ENCODE data around the gene ZNF638.

The ZNF638 gene

GRCh38 chr2:71477231-71477691 is 145.7 kb downstream of the ZNF638 start:
- Histone ChIP-seq H3K9me3 (ENCODE audit: control insufficient read depth, insufficient read depth, low read length) (no peaks in the 10 kb centered on the region), H3K4me3 (ENCODE audit: low read length) (no peak overlapping the region), H3K27me3 (ENCODE audit: control insufficient read depth, insufficient read depth, low read length) (no peaks in the 10 kb centered on the region), H3K4me1 (ENCODE audit: control insufficient read depth, insufficient read depth, low read length) (no peaks in the 10 kb centered on the region; the same call in 1 of the 2 replicates), H3K27ac (ENCODE audit: low read length) (no peak overlapping the region), H3K36me3 (ENCODE audit: control insufficient read depth, insufficient read depth, low read length) (no peaks in the 10 kb centered on the region)
- WGBS (ENCODE audit: insufficient coverage, insufficient read length), result no CpG with 5 or more reads among the region's 6 CpGs
- DNase-seq (ENCODE audit: low read depth, low spot score), result no peak

DNA sequence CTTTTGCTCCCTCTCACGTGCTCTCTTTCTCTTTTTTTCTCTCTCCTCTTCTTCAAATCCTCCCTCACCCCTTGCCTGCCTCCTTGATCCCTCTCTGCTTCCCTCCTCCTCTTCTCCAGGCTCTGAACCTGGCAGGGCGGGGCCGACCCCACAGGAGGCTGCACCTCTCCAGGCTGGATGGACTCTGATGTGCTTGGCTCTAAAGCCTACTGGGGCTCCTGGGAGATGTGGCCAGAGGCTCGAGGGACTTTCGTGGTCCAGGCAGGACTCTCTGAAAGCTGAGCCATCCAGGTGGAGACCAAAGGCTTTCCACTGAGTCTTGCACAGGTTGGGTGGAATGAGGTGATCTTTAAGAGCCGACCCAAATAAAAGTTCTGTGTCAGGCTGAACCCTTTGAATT is 147.2 kb downstream of the ZNF638 start:
- Histone ChIP-seq H3K36me3 (ENCODE audit: control insufficient read depth, insufficient read depth, low read length) (no peaks in the 10 kb centered on the region), H3K27ac (ENCODE audit: low read length) (no peak overlapping the region), H3K4me1 (ENCODE audit: control insufficient read depth, insufficient read depth, low read length) (peaks cover 2% of the 10 kb centered on the region; the same call in 1 of the 2 replicates), H3K4me3 (ENCODE audit: low read length) (no peak overlapping the region), H3K9me3 (ENCODE audit: control insufficient read depth, insufficient read depth, low read length) (no peaks in the 10 kb centered on the region), H3K27me3 (ENCODE audit: control insufficient read depth, insufficient read depth, low read length) (no peaks in the 10 kb centered on the region)
- no CpG with 5 or more reads among the region's 6 CpGs for WGBS (ENCODE audit: insufficient coverage, insufficient read length)
- no peak for DNase-seq (ENCODE audit: low read depth, low spot score)

GRCh38 chr2:71479261-71479660 is 147.7 kb downstream of the ZNF638 start:
- Histone ChIP-seq H3K36me3 (ENCODE audit: control insufficient read depth, insufficient read depth, low read length) (no peaks in the 10 kb centered on the region), H3K4me3 (ENCODE audit: low read length) (no peak overlapping the region)
- no CpG with 5 or more reads among the region's 5 CpGs for WGBS (ENCODE audit: insufficient coverage, insufficient read length)

GRCh38 chr2:71481111-71481510 is 149.5 kb downstream of the ZNF638 start:
- Histone ChIP-seq H3K4me1 (ENCODE audit: control insufficient read depth, insufficient read depth, low read length) (peaks cover 2% of the 10 kb centered on the region; the same call in 1 of the 2 replicates), H3K27me3 (ENCODE audit: control insufficient read depth, insufficient read depth, low read length) (no peaks in the 10 kb centered on the region), H3K27ac (ENCODE audit: low read length) (no peak overlapping the region), H3K4me3 (ENCODE audit: low read length) (no peak overlapping the region), H3K9me3 (ENCODE audit: control insufficient read depth, insufficient read depth, low read length) (no peaks in the 10 kb centered on the region), H3K36me3 (ENCODE audit: control insufficient read depth, insufficient read depth, low read length) (no peaks in the 10 kb centered on the region)
- DNase-seq (ENCODE audit: low read depth, low spot score), result no peak
- WGBS (ENCODE audit: insufficient coverage, insufficient read length), result no CpG with 5 or more reads among the region's 4 CpGs

More at GRCh38 chr2:71479261-71479660, 147.7 kb downstream of the ZNF638 start:
- H3K9me3 ChIP-seq (ENCODE audit: control insufficient read depth, insufficient read depth, low read length), result no peaks in the 10 kb centered on the region
- H3K27ac ChIP-seq (ENCODE audit: low read length), result no peak overlapping the region
- H3K4me1 ChIP-seq (ENCODE audit: control insufficient read depth, insufficient read depth, low read length), result peaks cover 2% of the 10 kb centered on the region; the same call in 1 of the 2 replicates
- H3K27me3 ChIP-seq (ENCODE audit: control insufficient read depth, insufficient read depth, low read length), result no peaks in the 10 kb centered on the region
- no peak for DNase-seq (ENCODE audit: low read depth, low spot score)

DNA sequence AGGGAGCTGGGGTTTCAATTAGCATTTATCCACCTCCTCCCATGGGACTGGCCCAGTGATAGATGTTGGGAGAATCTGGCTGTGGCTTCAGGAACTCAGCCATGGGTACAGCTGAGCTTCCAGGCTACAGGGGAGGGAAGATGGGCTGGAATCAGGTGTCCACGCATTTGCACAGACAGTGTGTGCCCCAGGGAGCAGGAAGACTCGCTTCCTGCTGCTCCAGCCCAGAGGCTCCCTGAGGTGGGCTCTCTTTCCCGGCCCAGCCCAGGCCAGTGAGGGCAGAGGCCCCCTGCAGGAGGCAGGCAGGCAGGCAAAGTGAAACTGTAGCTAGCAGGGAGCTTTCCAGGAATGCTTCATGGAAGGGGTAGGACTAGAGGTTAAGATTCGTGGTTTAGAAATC is 150.5 kb downstream of the ZNF638 start:
- H3K36me3 ChIP-seq (ENCODE audit: control insufficient read depth, insufficient read depth, low read length), result no peaks in the 10 kb centered on the region

GRCh38 chr2:71483246-71483645 is 151.7 kb downstream of the ZNF638 start:
- DNase-seq (ENCODE audit: low read depth, low spot score), result no peak
- Histone ChIP-seq H3K4me1 (ENCODE audit: control insufficient read depth, insufficient read depth, low read length) (peaks cover 2% of the 10 kb centered on the region; the same call in 1 of the 2 replicates), H3K9me3 (ENCODE audit: control insufficient read depth, insufficient read depth, low read length) (no peaks in the 10 kb centered on the region), H3K27ac (ENCODE audit: low read length) (no peak overlapping the region), H3K27me3 (ENCODE audit: control insufficient read depth, insufficient read depth, low read length) (no peaks in the 10 kb centered on the region), H3K4me3 (ENCODE audit: low read length) (no peak overlapping the region), H3K36me3 (ENCODE audit: control insufficient read depth, insufficient read depth, low read length) (no peaks in the 10 kb centered on the region)
- no CpG with 5 or more reads among the region's 10 CpGs for WGBS (ENCODE audit: insufficient coverage, insufficient read length)

More for the DNA sequence above, 150.5 kb downstream of the ZNF638 start:
- WGBS (ENCODE audit: insufficient coverage, insufficient read length), result no CpG with 5 or more reads among the region's 4 CpGs
- no peaks in the 10 kb centered on the region for H3K9me3 ChIP-seq (ENCODE audit: control insufficient read depth, insufficient read depth, low read length)
- H3K4me1 ChIP-seq (ENCODE audit: control insufficient read depth, insufficient read depth, low read length), result peaks cover 2% of the 10 kb centered on the region; the same call in 1 of the 2 replicates
- H3K27ac ChIP-seq (ENCODE audit: low read length), result no peak overlapping the region
- H3K4me3 ChIP-seq (ENCODE audit: low read length), result no peak overlapping the region
- no peaks in the 10 kb centered on the region for H3K27me3 ChIP-seq (ENCODE audit: control insufficient read depth, insufficient read depth, low read length)
- no peak for DNase-seq (ENCODE audit: low read depth, low spot score)

- no peaks in the 10 kb centered on the region for H3K9me3 ChIP-seq (ENCODE audit: control insufficient read depth, insufficient read depth, low read length)
- H3K4me3 ChIP-seq (ENCODE audit: low read length), result no peak overlapping the region
- no peaks in the 10 kb centered on the region for H3K27me3 ChIP-seq (ENCODE audit: control insufficient read depth, insufficient read depth, low read length)
- no peak for DNase-seq (ENCODE audit: low read depth, low spot score)
- WGBS (ENCODE audit: insufficient coverage, insufficient read length), result no CpG with 5 or more reads among the region's 2 CpGs
- H3K4me1 ChIP-seq (ENCODE audit: control insufficient read depth, insufficient read depth, low read length), result peaks cover 2% of the 10 kb centered on the region; the same call in 1 of the 2 replicates
- H3K27ac ChIP-seq (ENCODE audit: low read length), result no peak overlapping the region
- H3K36me3 ChIP-seq (ENCODE audit: control insufficient read depth, insufficient read depth, low read length), result no peaks in the 10 kb centered on the region
Observed at GRCh38 chr2:71484354-71484753, 152.8 kb downstream of the ZNF638 start.
